Endothelial cell of umbilical vein (primary cell): ENCODE results near the gene EFCAB8. TPM values are rescaled to one million over a fixed set of nuclear protein-coding genes. Genes with fewer than 3 reads are reported as not detected.

Experiments used
- BruUV-seq: library from RNA; stranded (reverse); fragments of 400-500 nt; replicated peaks from 2 replicates; lab custom pipeline; 2021; lab: Mats Ljungman, UMichigan
- CTCF ChIA-PET: fragments of 300-600, 350-600 bp; sonication (Branson Sonifier 250); formaldehyde crosslinking; loops from one replicate; lab custom pipeline; 2021; ENCODE audit warnings: antibody characterized with exemption, inconsistent platforms; lab: Charles Lee
- POLR2A ChIA-PET: fragments of 300-600, 350-600 bp; sonication (Branson Sonifier 250); formaldehyde crosslinking; loops from one replicate; lab custom pipeline; 2021; ENCODE audit warnings: antibody characterized with exemption, inconsistent platforms; lab: Charles Lee
- DNase-seq: peaks from one replicate; pipeline ENCODE4 v3.0.0-alpha.2; 2011; ENCODE audit warnings: low read depth, low spot score
- FAIRE-seq: peaks from 2 replicates; lab custom pipeline; 2011; peaks lifted over from hg19 to GRCh38; lab: Jason Lieb, UNC
- H2AFZ ChIP-seq: 2 replicates; pipeline ENCODE4 v1.6.0; 2012; ENCODE audit warnings: low read depth, low read length, control low read depth, inconsistent platforms
- H3K27ac ChIP-seq: 2 replicates; pipeline ENCODE4 v1.5.1; 2011; ENCODE audit warnings: low read depth, mild to moderate bottlenecking, control low read depth, low read length, moderate library complexity; ENCODE audit not compliant: insufficient read depth
- H3K27me3 ChIP-seq, 2 experiments: 2 replicates each; pipeline versions ENCODE4 v1.6.0 to v1.6.1; 2011; ENCODE audit warnings: low read length in 2 of 2, mixed read lengths in 1 of 2; ENCODE audit not compliant: control insufficient read depth in 2 of 2, insufficient read depth in 2 of 2
- H3K36me3 ChIP-seq, 2 experiments: 2 replicates in 1 of 2; 3 replicates in 1 of 2; pipeline ENCODE4 v1.5.1; 2011; ENCODE audit warnings: low read length in 2 of 2, mild to moderate bottlenecking in 1 of 2, moderate library complexity in 1 of 2; ENCODE audit not compliant: control insufficient read depth in 2 of 2, insufficient read depth in 2 of 2; ENCODE audit errors: extremely low read depth in 1 of 2
- H3K4me1 ChIP-seq: 3 replicates; pipeline ENCODE4 v1.5.1; 2011; ENCODE audit warnings: mild to moderate bottlenecking, low read length; ENCODE audit not compliant: control insufficient read depth, insufficient read depth; ENCODE audit errors: extremely low read depth
- H3K4me2 ChIP-seq: 2 replicates; pipeline ENCODE4 v1.6.1; 2011; ENCODE audit warnings: low read length, control low read depth, mixed read lengths; ENCODE audit not compliant: insufficient read depth
- H3K4me3 ChIP-seq, 3 experiments: fragments of 200-600 bp in 1 of 3; sonication (generic), shearing (Covaris generic) in 1 of 3; replicated peaks in 1 of 3; 2 replicates each; pipeline ENCODE4 v1.5.1; 2011 to 2016; ENCODE audit warnings: control low read depth in 3 of 3, low read length in 3 of 3, mild to moderate bottlenecking in 2 of 3, inconsistent platforms in 1 of 3, low read depth in 1 of 3, moderate library complexity in 1 of 3; ENCODE audit not compliant: insufficient read depth in 1 of 3
- H3K79me2 ChIP-seq: 2 replicates; pipeline ENCODE4 v1.6.0; 2012; ENCODE audit warnings: low read length, inconsistent platforms; ENCODE audit not compliant: control insufficient read depth, insufficient read depth
- H3K9ac ChIP-seq: replicated peaks from 2 replicates; pipeline ENCODE3; 2011; ENCODE audit warnings: low read length, control low read depth; ENCODE audit not compliant: insufficient read depth; ENCODE audit errors: extremely low read depth
- H3K9me1 ChIP-seq: replicated peaks from 3 replicates; pipeline ENCODE4 v1.6.0; 2011; ENCODE audit warnings: mild to moderate bottlenecking, low read length; ENCODE audit not compliant: control insufficient read depth, insufficient read depth; ENCODE audit errors: extremely low read depth
- H3K9me3 ChIP-seq: replicated peaks from 2 replicates; pipeline ENCODE4 v1.5.1; 2012; ENCODE audit warnings: low read length, inconsistent platforms; ENCODE audit not compliant: control insufficient read depth, insufficient read depth
- H4K20me1 ChIP-seq: replicated peaks from 2 replicates; pipeline ENCODE3; 2011; ENCODE audit warnings: mild to moderate bottlenecking, low read length; ENCODE audit not compliant: control insufficient read depth, insufficient read depth; ENCODE audit errors: extremely low read depth
- CTCF ChIP-seq, 2 donors: IDR thresholded peaks; 1 replicate in 1 of 2; 2 replicates in 1 of 2; pipeline ENCODE4 v1.5.1; 2011; ENCODE audit warnings: low read length in 2 of 2, mild to moderate bottlenecking in 2 of 2, moderate library complexity in 2 of 2, control low read depth in 1 of 2, inconsistent platforms in 1 of 2, low read depth in 1 of 2; ENCODE audit not compliant: insufficient read depth in 1 of 2; ENCODE audit errors: extremely low read depth in 1 of 2
- EZH2 ChIP-seq: IDR thresholded peaks from 2 replicates; pipeline ENCODE4 v1.6.1; 2012; ENCODE audit warnings: borderline replicate concordance, low read depth, mild to moderate bottlenecking, moderate library complexity, low read length, inconsistent platforms; ENCODE audit not compliant: severe bottlenecking
- FOS ChIP-seq: IDR thresholded peaks from 2 replicates; pipeline ENCODE4 v1.6.1; 2011; ENCODE audit warnings: mild to moderate bottlenecking, low read length, moderate library complexity, borderline replicate concordance; ENCODE audit not compliant: insufficient read depth
- GATA2 ChIP-seq: IDR thresholded peaks from 2 replicates; pipeline ENCODE4 v1.7.0; 2011; ENCODE audit warnings: low read depth, mild to moderate bottlenecking, moderate library complexity, mixed read lengths, low read length; ENCODE audit not compliant: insufficient read length, insufficient read depth
- JUN ChIP-seq: IDR thresholded peaks from 2 replicates; pipeline ENCODE4 v1.6.1; 2011; ENCODE audit warnings: borderline replicate concordance, low read depth; ENCODE audit not compliant: insufficient read length, insufficient read depth
- MAX ChIP-seq: IDR thresholded peaks from 2 replicates; pipeline ENCODE4 v1.6.1; 2011; ENCODE audit not compliant: insufficient read depth, insufficient read length
- MYC ChIP-seq: IDR thresholded peaks from one replicate; pipeline ENCODE4 v1.6.1; 2011; ENCODE audit warnings: mild to moderate bottlenecking, low read depth, low read length
- POLR2A ChIP-seq: IDR thresholded peaks from 2 replicates; pipeline ENCODE4 v1.6.1; 2012; ENCODE audit warnings: low read depth, mild to moderate bottlenecking, control low read depth, low read length
- POLR2AphosphoS5 ChIP-seq: IDR thresholded peaks from 2 replicates; pipeline ENCODE4 v1.6.1; 2012; ENCODE audit warnings: low read depth, mild to moderate bottlenecking, control low read depth, low read length, moderate library complexity; ENCODE audit not compliant: insufficient read depth
- dilution Hi-C: fragments of 300-500 bp; cut with MboI; formaldehyde crosslinking; loops from one replicate; pipeline ENCODE4 v1.15.0; 2019; ENCODE audit warnings: low sequenced_read_pairs; ENCODE audit not compliant: extremely low pct_ligation_motif_present
- intact Hi-C: fragments of 100-400 bp; cut with micrococcal nuclease; formaldehyde crosslinking; loops from one replicate; pipeline ENCODE4 v1.10.0; 2022
- polyA plus RNA-seq, 4 experiments: library from polyadenylated mRNA; depleted of rRNA in 3 of 4; stranded (reverse) in 3 of 4; unstranded in 1 of 4; fragments of >200 nt; gene quantifications; 2 replicates each; pipeline versions ENCODE4 v1.2.1 to v1.2.3, GENCODE V29; 2011 to 2012; ENCODE audit warnings: missing spikeins in 1 of 4
- total RNA-seq: library from RNA; stranded (reverse); gene quantifications from 2 replicates; pipeline ENCODE4 v1.2.3, GENCODE V29; 2021

The EFCAB8 gene
- total and polyA plus RNA-seq, 2 donors (not counting 3 experiments of a cell fraction or from before 2014, with no cell fraction given) = 0.01 to 0.31 TPM

- ChIA-PET CTCF (interaction anchor here (0.9 to 2.1 kb wide), 3 partner anchors 9 to 97 kb away, joined by 3 to 6 read pairs (median 3); no protein-coding TSS in a partner anchor), POLR2A (no interaction called here)
- Histone ChIP-seq H3K27me3 (no peaks in the 10 kb centered on the region), H3K9ac (no peak overlapping the region), H3K4me1 (no peaks in the 10 kb centered on the region), H3K27ac (no peak overlapping the region), H3K9me1 (no peaks in the 10 kb centered on the region), H3K9me3 (no peaks in the 10 kb centered on the region), H3K79me2 (no peaks in the 10 kb centered on the region), H3K36me3 (no peaks in the 10 kb centered on the region), H3K4me2 (no peak overlapping the region), H2AFZ (no peak overlapping the region), H4K20me1 (no peaks in the 10 kb centered on the region), H3K4me3 (no peak overlapping the region)
- DNase-seq = no peak
- TF ChIP-seq EZH2 = no peak
- no peak for TF ChIP-seq MAX
- TF ChIP-seq JUN = no peak
- no TSS peak for BruUV-seq
- dilution Hi-C loops (no loop called here), intact Hi-C loops (no loop called here)
- no peak for FAIRE-seq
Measured at GRCh38 chr20:32886652-32887051, 27.9 kb downstream of the EFCAB8 start.

- H3K27ac ChIP-seq = no peak overlapping the region
- ChIA-PET POLR2A (no interaction called here), CTCF (interaction anchor here (0.9 to 2.1 kb wide), 2 partner anchors 15 to 97 kb away, joined by 3 to 6 read pairs; no protein-coding TSS in a partner anchor)
- no peak overlapping the region for H3K9ac ChIP-seq
- no TSS peak for BruUV-seq
- H3K4me1 ChIP-seq = no peaks in the 10 kb centered on the region
- H3K9me1 ChIP-seq = no peaks in the 10 kb centered on the region
- TF ChIP-seq EZH2 (no peak), JUN (no peak), MAX (no peak), POLR2A (no peak), FOS (no peak), GATA2 (no peak), MYC (no peak), POLR2AphosphoS5 (no peak), CTCF (IDR thresholded peaks at IDR 0.05; ENCODE audit: extremely low read depth in 1 of 2, insufficient read depth in 1 of 2, low read depth in 1 of 2, low read length in 2 of 2) (no peak)
- no peak overlapping the region for H3K4me3 ChIP-seq
- intact Hi-C loops = no loop called here
- no peak overlapping the region for H2AFZ ChIP-seq
- dilution Hi-C loops = no loop called here
- FAIRE-seq (no peak), DNase-seq (no peak)
- no peaks in the 10 kb centered on the region for H3K27me3 ChIP-seq
- H3K9me3 ChIP-seq = no peaks in the 10 kb centered on the region
- no peaks in the 10 kb centered on the region for H3K79me2 ChIP-seq
- H3K36me3 ChIP-seq = no peaks in the 10 kb centered on the region
- no peaks in the 10 kb centered on the region for H4K20me1 ChIP-seq
- no peak overlapping the region for H3K4me2 ChIP-seq
Measured at GRCh38 chr20:32887492-32887891, 28.8 kb downstream of the EFCAB8 start.
